HepG2 (cell line): ENCODE measurements around the gene DACH2. TPM values are rescaled to one million over a fixed set of nuclear protein-coding genes. Genes with fewer than 3 reads are reported as not detected.
A peak's percentile ranks its signal among the peaks of the same experiment; 100 is the strongest.

ENCODE experiments used
- BCL6 ChIP-seq: IDR thresholded peaks from 2 replicates; pipeline ENCODE4 v1.6.1; 2016; ENCODE audit warnings: missing genetic modification reagents, missing compliant biosample characterization
- EP300 ChIP-seq, 3 experiments: sonication (generic) in 1 of 3; formaldehyde crosslinking in 1 of 3; IDR thresholded peaks; 2 replicates each; pipeline versions ENCODE4 v1.5.1 to v1.6.1; 2011 to 2020; ENCODE audit warnings: low read depth in 2 of 3, low read length in 2 of 3, borderline replicate concordance in 1 of 3, improper control_type of control experiment in 1 of 3, mild to moderate bottlenecking in 1 of 3, missing genetic modification reagents in 1 of 3, moderate library complexity in 1 of 3
- NFIC ChIP-seq: IDR thresholded peaks from 2 replicates; pipeline ENCODE4 v1.6.1; 2012; ENCODE audit warnings: mild to moderate bottlenecking, low read length, inconsistent platforms
- PHF5A ChIP-seq: IDR thresholded peaks from one replicate; pipeline ENCODE4 v1.6.1; 2018; ENCODE audit warnings: low read depth, missing genetic modification reagents; ENCODE audit not compliant: unreplicated experiment
- RAD51 ChIP-seq: fragments of 450-650 bp; IDR thresholded peaks from 2 replicates; pipeline ENCODE4 v1.6.1; 2016; ENCODE audit warnings: borderline replicate concordance
- SALL2 ChIP-seq: sonication (generic); formaldehyde crosslinking; IDR thresholded peaks from 2 replicates; pipeline ENCODE4 v1.8.1; 2023; ENCODE audit warnings: mild to moderate bottlenecking, missing genetic modification reagents, inconsistent platforms
- U2AF2 ChIP-seq: fragments of 200-400 bp; formaldehyde crosslinking; IDR thresholded peaks from 2 replicates; pipeline ENCODE4 v1.6.1; 2017; ENCODE audit warnings: low read depth, mild to moderate bottlenecking, low read length
- ZFY ChIP-seq: sonication (generic); formaldehyde crosslinking; IDR thresholded peaks from 2 replicates; pipeline ENCODE4 v1.4.0; 2020; ENCODE audit warnings: missing genetic modification reagents
- ZNF350 ChIP-seq: sonication (generic); formaldehyde crosslinking; IDR thresholded peaks from 2 replicates; pipeline ENCODE4 v1.4.0; 2020; ENCODE audit warnings: mild to moderate bottlenecking, low read depth, missing genetic modification reagents, borderline replicate concordance
- ZNF441 ChIP-seq: sonication (generic); formaldehyde crosslinking; IDR thresholded peaks from 2 replicates; pipeline ENCODE4 v1.7.0; 2021; ENCODE audit warnings: missing genetic modification reagents, borderline replicate concordance
- ZNF451 ChIP-seq: sonication (generic); formaldehyde crosslinking; IDR thresholded peaks from 2 replicates; pipeline ENCODE4 v1.5.0; 2020; ENCODE audit warnings: mild to moderate bottlenecking, missing genetic modification reagents
- polyA plus RNA-seq, 8 experiments: library from polyadenylated mRNA; depleted of rRNA in 3 of 8; stranded (reverse) in 7 of 8; unstranded in 1 of 8; fragments of >200 nt; fragmentation: Illumina TruSeq in 4 of 8; extraction: Trizol in 4 of 8; gene quantifications; 2 replicates each; pipeline versions ENCODE4 v1.2.1 to v1.2.3, GENCODE V29; 2011 to 2016; ENCODE audit warnings: low read depth in 4 of 8, missing spikeins in 1 of 8, mixed read lengths in 1 of 8; ENCODE audit not compliant: insufficient read depth in 1 of 8
- total RNA-seq, 5 experiments: library from RNA; depleted of rRNA; stranded (reverse); fragments of >200 nt; fragmentation: Illumina TruSeq; extraction: Trizol; gene quantifications; 2 replicates each; pipeline ENCODE4 v1.2.3, GENCODE V29; 2016; ENCODE audit warnings: low read depth in 1 of 5
- TF ChIP-seq, protein P1 (sequence below): sonication (generic); formaldehyde crosslinking; IDR thresholded peaks from 2 replicates; pipeline ENCODE4 v1.4.0; 2020; ENCODE audit warnings: missing genetic modification reagents
- TF ChIP-seq, protein P2 (sequence below): sonication (generic); formaldehyde crosslinking; IDR thresholded peaks from 2 replicates; pipeline ENCODE4 v1.8.0; 2022; ENCODE audit warnings: missing genetic modification reagents, mild to moderate bottlenecking, moderate library complexity, borderline replicate concordance
- TF ChIP-seq, protein P3 (sequence below): IDR thresholded peaks from 2 replicates; pipeline ENCODE4 v1.6.1; 2012; ENCODE audit warnings: low read depth, low read length, improper control_type of control experiment
- TF ChIP-seq, protein P4 (sequence below): sonication (generic); formaldehyde crosslinking; IDR thresholded peaks from 2 replicates; pipeline ENCODE4 v1.4.0; 2020; ENCODE audit warnings: missing genetic modification reagents; ENCODE audit errors: not compliant biosample characterization

DACH2 gene
- total and polyA plus RNA-seq, 2 of the 13 experiments (the other 11 are each of a cell fraction or from before 2014, with no cell fraction given): not detected

DNA sequence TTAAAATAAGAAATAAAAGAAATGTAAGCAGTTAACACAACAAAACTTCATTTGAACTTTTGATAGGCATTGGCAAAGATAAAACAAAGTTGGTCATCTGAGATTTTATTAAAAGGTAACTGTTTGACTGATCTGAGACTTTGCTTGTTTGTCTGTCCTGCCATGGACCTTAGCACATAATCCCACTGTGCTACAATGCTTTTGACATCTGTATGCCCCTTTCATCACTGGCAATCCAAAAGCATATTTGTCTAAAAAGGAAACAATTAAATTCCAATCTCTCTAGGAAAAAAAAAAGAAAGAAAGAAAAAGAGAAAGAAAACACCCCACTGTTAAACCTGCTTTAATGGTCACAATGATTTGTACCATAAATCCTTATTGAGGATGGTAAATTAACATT, 231.0 kb downstream of the DACH2 start (continued):
- TF ChIP-seq, protein P1, sequence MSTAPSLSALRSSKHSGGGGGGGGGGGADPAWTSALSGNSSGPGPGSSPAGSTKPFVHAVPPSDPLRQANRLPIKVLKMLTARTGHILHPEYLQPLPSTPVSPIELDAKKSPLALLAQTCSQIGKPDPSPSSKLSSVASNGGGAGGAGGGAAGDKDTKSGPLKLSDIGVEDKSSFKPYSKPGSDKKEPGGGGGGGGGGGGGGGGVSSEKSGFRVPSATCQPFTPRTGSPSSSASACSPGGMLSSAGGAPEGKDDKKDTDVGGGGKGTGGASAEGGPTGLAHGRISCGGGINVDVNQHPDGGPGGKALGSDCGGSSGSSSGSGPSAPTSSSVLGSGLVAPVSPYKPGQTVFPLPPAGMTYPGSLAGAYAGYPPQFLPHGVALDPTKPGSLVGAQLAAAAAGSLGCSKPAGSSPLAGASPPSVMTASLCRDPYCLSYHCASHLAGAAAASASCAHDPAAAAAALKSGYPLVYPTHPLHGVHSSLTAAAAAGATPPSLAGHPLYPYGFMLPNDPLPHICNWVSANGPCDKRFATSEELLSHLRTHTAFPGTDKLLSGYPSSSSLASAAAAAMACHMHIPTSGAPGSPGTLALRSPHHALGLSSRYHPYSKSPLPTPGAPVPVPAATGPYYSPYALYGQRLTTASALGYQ (CRISPR knock-in tag): no peak
- TF ChIP-seq BCL6 (CRISPR knock-in tag): peak; percentile 97
- no peak for TF ChIP-seq RAD51
- no peak for TF ChIP-seq U2AF2
- TF ChIP-seq PHF5A: no peak
- TF ChIP-seq, protein P2, sequence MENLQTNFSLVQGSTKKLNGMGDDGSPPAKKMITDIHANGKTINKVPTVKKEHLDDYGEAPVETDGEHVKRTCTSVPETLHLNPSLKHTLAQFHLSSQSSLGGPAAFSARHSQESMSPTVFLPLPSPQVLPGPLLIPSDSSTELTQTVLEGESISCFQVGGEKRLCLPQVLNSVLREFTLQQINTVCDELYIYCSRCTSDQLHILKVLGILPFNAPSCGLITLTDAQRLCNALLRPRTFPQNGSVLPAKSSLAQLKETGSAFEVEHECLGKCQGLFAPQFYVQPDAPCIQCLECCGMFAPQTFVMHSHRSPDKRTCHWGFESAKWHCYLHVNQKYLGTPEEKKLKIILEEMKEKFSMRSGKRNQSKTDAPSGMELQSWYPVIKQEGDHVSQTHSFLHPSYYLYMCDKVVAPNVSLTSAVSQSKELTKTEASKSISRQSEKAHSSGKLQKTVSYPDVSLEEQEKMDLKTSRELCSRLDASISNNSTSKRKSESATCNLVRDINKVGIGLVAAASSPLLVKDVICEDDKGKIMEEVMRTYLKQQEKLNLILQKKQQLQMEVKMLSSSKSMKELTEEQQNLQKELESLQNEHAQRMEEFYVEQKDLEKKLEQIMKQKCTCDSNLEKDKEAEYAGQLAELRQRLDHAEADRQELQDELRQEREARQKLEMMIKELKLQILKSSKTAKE (CRISPR knock-in tag): no peak
- TF ChIP-seq ZNF350 (CRISPR knock-in tag): no peak
- TF ChIP-seq, protein P3, sequence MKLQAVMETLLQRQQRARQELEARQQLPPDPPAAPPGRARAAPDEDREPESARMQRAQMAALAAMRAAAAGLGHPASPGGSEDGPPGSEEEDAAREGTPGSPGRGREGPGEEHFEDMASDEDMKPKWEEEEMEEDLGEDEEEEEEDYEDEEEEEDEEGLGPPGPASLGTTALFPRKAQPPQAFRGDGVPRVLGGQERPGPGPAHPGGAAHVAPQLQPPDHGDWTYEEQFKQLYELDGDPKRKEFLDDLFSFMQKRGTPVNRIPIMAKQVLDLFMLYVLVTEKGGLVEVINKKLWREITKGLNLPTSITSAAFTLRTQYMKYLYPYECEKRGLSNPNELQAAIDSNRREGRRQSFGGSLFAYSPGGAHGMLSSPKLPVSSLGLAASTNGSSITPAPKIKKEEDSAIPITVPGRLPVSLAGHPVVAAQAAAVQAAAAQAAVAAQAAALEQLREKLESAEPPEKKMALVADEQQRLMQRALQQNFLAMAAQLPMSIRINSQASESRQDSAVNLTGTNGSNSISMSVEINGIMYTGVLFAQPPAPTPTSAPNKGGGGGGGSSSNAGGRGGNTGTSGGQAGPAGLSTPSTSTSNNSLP: peak; percentile 43; the same call in 1 of the 2 replicates
- TF ChIP-seq, protein P4, sequence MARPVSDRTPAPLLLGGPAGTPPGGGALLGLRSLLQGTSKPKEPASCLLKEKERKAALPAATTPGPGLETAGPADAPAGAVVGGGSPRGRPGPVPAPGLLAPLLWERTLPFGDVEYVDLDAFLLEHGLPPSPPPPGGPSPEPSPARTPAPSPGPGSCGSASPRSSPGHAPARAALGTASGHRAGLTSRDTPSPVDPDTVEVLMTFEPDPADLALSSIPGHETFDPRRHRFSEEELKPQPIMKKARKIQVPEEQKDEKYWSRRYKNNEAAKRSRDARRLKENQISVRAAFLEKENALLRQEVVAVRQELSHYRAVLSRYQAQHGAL (CRISPR knock-in tag): no peak
- no peak for TF ChIP-seq ZNF441 (CRISPR knock-in tag)
- no peak for TF ChIP-seq SALL2 (CRISPR knock-in tag)
- peak in 1 of 2 experiments; percentile 66; a peak in 2 of 4 replicates for TF ChIP-seq EP300 (IDR thresholded peaks at IDR 0.05; ENCODE audit: low read depth in 2 of 2, low read length in 2 of 2)
- no peak for TF ChIP-seq EP300 (CRISPR knock-in tag; IDR thresholded peaks at IDR 0.05; ENCODE audit: borderline replicate concordance)
- no peak for TF ChIP-seq ZNF451
- TF ChIP-seq ZFY (CRISPR knock-in tag): no peak
- TF ChIP-seq NFIC: peak; percentile 59; the same call in 1 of the 2 replicates
